IMR-90 (cell line): ENCODE results near the gene METTL15. TPM values are rescaled to one million over a fixed set of nuclear protein-coding genes. Genes with fewer than 3 reads are reported as not detected.

Source experiments
- ATAC-seq: fragments of 200-7000 bp; cut with Tn5 transposase; 2 replicates; pipeline ENCODE4 v1.9.1; 2020; ENCODE audit warnings: low read depth, mild to moderate bottlenecking, moderate library complexity
- BruUV-seq: library from RNA; stranded (reverse); fragments of 400-500 nt; replicated peaks from 2 replicates; lab custom pipeline; 2021; lab: Mats Ljungman, UMichigan
- CTCF ChIA-PET: fragments of 300-600 bp; formaldehyde crosslinking; extraction: SDS; loops from one replicate; lab custom pipeline; 2021; ENCODE audit warnings: antibody characterized with exemption; lab: Yijun Ruan, JAX
- POLR2A ChIA-PET: fragments of 300-600 bp; sonication (Branson Sonifier 250); formaldehyde crosslinking; loops from one replicate; lab custom pipeline; 2022; ENCODE audit warnings: antibody characterized with exemption; ENCODE audit not compliant: unreplicated experiment; lab: Charles Lee
- DNase-seq: peaks from one replicate; pipeline ENCODE4 v3.0.0; 2013
- H2AFZ ChIP-seq: replicated peaks from 2 replicates; pipeline ENCODE3; 2013; ENCODE audit warnings: low read length, mild to moderate bottlenecking; ENCODE audit not compliant: poor library complexity
- H2AK5ac ChIP-seq: 2 replicates; pipeline ENCODE4 v1.6.1; 2013; ENCODE audit warnings: low read depth, low read length, inconsistent platforms
- H2AK9ac ChIP-seq: replicated peaks from 2 replicates; pipeline ENCODE3; 2013; ENCODE audit warnings: mild to moderate bottlenecking, low read depth, low read length, moderate library complexity; ENCODE audit not compliant: poor library complexity
- H2BK120ac ChIP-seq: 2 replicates; pipeline ENCODE4 v1.6.1; 2013; ENCODE audit warnings: low read depth, low read length, inconsistent platforms
- H2BK15ac ChIP-seq: 3 replicates; pipeline ENCODE4 v1.6.1; 2013; ENCODE audit warnings: low read depth, low read length, inconsistent platforms
- H2BK20ac ChIP-seq: 2 replicates; pipeline ENCODE4 v1.6.1; 2013; ENCODE audit warnings: low read depth, mild to moderate bottlenecking, inconsistent platforms, low read length, moderate library complexity
- H2BK5ac ChIP-seq: 2 replicates; pipeline ENCODE4 v1.6.1; 2013; ENCODE audit warnings: mild to moderate bottlenecking, low read depth, low read length, inconsistent platforms; ENCODE audit not compliant: poor library complexity, severe bottlenecking
- H3K14ac ChIP-seq: replicated peaks from 2 replicates; pipeline ENCODE4 v1.6.1; 2013; ENCODE audit warnings: low read depth, low read length, inconsistent platforms
- H3K18ac ChIP-seq: 2 replicates; pipeline ENCODE4 v1.6.1; 2013; ENCODE audit warnings: low read depth, low read length, control low read depth
- H3K23ac ChIP-seq: 2 replicates; pipeline ENCODE4 v1.6.1; 2013; ENCODE audit warnings: low read depth, low read length, inconsistent platforms
- H3K27ac ChIP-seq: 2 replicates; pipeline ENCODE4 v1.5.1; 2013; ENCODE audit warnings: mild to moderate bottlenecking, control low read depth, low read length; ENCODE audit not compliant: insufficient read depth
- H3K27me3 ChIP-seq: 2 replicates; pipeline ENCODE4 v1.6.1; 2013; ENCODE audit warnings: low read length; ENCODE audit not compliant: control insufficient read depth, insufficient read depth
- H3K36me3 ChIP-seq: 2 replicates; pipeline ENCODE4 v1.6.1; 2013; ENCODE audit warnings: low read length, mixed read lengths; ENCODE audit not compliant: control insufficient read depth, insufficient read depth
- H3K4ac ChIP-seq: 2 replicates; pipeline ENCODE4 v1.6.1; 2013; ENCODE audit warnings: low read depth, low read length, inconsistent platforms
- H3K4me1 ChIP-seq: 2 replicates; pipeline ENCODE4 v1.6.1; 2013; ENCODE audit warnings: low read length, mixed read lengths; ENCODE audit not compliant: control insufficient read depth, insufficient read depth
- H3K4me2 ChIP-seq: 2 replicates; pipeline ENCODE4 v1.6.1; 2013; ENCODE audit warnings: low read depth, mild to moderate bottlenecking, control low read depth, low read length, moderate library complexity
- H3K4me3 ChIP-seq: 2 replicates; pipeline ENCODE4 v1.5.1; 2013; ENCODE audit warnings: low read depth, mild to moderate bottlenecking, control low read depth, low read length, moderate library complexity; ENCODE audit not compliant: insufficient read depth
- H3K56ac ChIP-seq: 2 replicates; pipeline ENCODE4 v1.6.1; 2013; ENCODE audit warnings: low read length, inconsistent platforms; ENCODE audit not compliant: insufficient read depth; ENCODE audit errors: extremely low read depth
- H3K79me1 ChIP-seq, 2 experiments: 2 replicates each; pipeline ENCODE4 v1.6.1; 2013; ENCODE audit warnings: low read length in 2 of 2, inconsistent platforms in 1 of 2, low read depth in 1 of 2
- H3K9ac ChIP-seq: 2 replicates; pipeline ENCODE4 v1.6.1; 2013; ENCODE audit warnings: low read depth, low read length, control low read depth
- H3K9me1 ChIP-seq: 2 replicates; pipeline ENCODE4 v1.6.1; 2013; ENCODE audit warnings: low read length, inconsistent platforms; ENCODE audit not compliant: insufficient read depth
- H3K9me3 ChIP-seq: 2 replicates; pipeline ENCODE4 v1.6.1; 2013; ENCODE audit warnings: low read length; ENCODE audit not compliant: control insufficient read depth, insufficient read depth
- H4K20me1 ChIP-seq: 2 replicates; pipeline ENCODE4 v1.6.1; 2013; ENCODE audit warnings: low read length, inconsistent platforms; ENCODE audit not compliant: insufficient read depth
- H4K5ac ChIP-seq: 2 replicates; pipeline ENCODE4 v1.6.1; 2013; ENCODE audit warnings: mild to moderate bottlenecking, low read depth, low read length, control low read depth
- H4K8ac ChIP-seq, 2 experiments: 2 replicates each; pipeline ENCODE4 v1.6.1; 2013; ENCODE audit warnings: low read depth in 2 of 2, low read length in 2 of 2, control low read depth in 1 of 2, inconsistent platforms in 1 of 2
- H4K91ac ChIP-seq: 2 replicates; pipeline ENCODE4 v1.6.1; 2013; ENCODE audit warnings: low read depth, low read length, inconsistent platforms; ENCODE audit not compliant: insufficient read depth
- BHLHE40 ChIP-seq: fragments of 150-350 bp; IDR thresholded peaks from 2 replicates; pipeline ENCODE4 v1.6.1; 2016; ENCODE audit warnings: mild to moderate bottlenecking, low read depth, low read length
- FOS ChIP-seq: fragments of 150-350 bp; IDR thresholded peaks from 2 replicates; pipeline ENCODE4 v1.6.1; 2016; ENCODE audit warnings: low read depth, low read length
- NFE2L2 ChIP-seq: fragments of 150-350 bp; IDR thresholded peaks from 2 replicates; pipeline ENCODE4 v1.6.1; 2016; ENCODE audit warnings: low read depth, mild to moderate bottlenecking, low read length
- WGBS, 2 experiments: methylation state at CpG; one replicate each; pipeline versions ENCODE4 v1.1.5 to v1.1.7; 2013; ENCODE audit warnings: missing lambda C conversion rate in 2 of 2; ENCODE audit not compliant: insufficient read length in 1 of 2; ENCODE audit errors: extremely low coverage in 2 of 2; 5-methylcytosine and 5-hydroxymethylcytosine counted together
- dilution Hi-C: fragments of 300-500 bp; cut with HindIII; formaldehyde crosslinking; loops from one replicate; pipeline ENCODE4 v1.14.3; 2018; ENCODE audit warnings: low sequenced_read_pairs; ENCODE audit not compliant: unreplicated experiment
- in situ Hi-C: fragments of 300-500 bp; cut with MboI; formaldehyde crosslinking; loops from 3 replicates; pipeline ENCODE4 v1.14.3; 2019; ENCODE audit warnings: low sequenced_read_pairs, inconsistent platforms, mixed read lengths
- intact Hi-C: fragments of 100-400 bp; cut with micrococcal nuclease; formaldehyde crosslinking; loops from 2 replicates; pipeline ENCODE4 v1.10.0; 2022
- polyA plus RNA-seq, 3 experiments: library from polyadenylated mRNA; depleted of rRNA; stranded (reverse); fragments of >200 nt; gene quantifications; 2 replicates each; pipeline ENCODE4 v1.2.3, GENCODE V29; 2012; ENCODE audit warnings: low replicate concordance in 1 of 3
- total RNA-seq: library from RNA; depleted of rRNA; stranded (reverse); fragments of >200 nt; gene quantifications from 2 replicates; pipeline ENCODE4 v1.2.3, GENCODE V29; 2012

The METTL15 gene
- total and polyA plus RNA-seq, 2 of the 4 experiments (the other 2 are of a cell fraction) = 6.5 to 30.5 TPM

- Histone ChIP-seq H2AFZ (no peak overlapping the region), H3K4me2 (peak overlapping the region; percentile 73), H3K36me3 (no peaks in the 10 kb centered on the region), H3K23ac (no peak overlapping the region), H3K14ac (no peak overlapping the region), H4K8ac (no peak overlapping the region), H2BK5ac (peak overlapping the region; percentile 65), H2AK5ac (no peak overlapping the region), H3K79me1 (peaks cover 0 to 28% of the 10 kb centered on the region in 2 experiments; a peak in 2 of 4 replicates), H4K20me1 (no peaks in the 10 kb centered on the region), H3K9me3 (no peaks in the 10 kb centered on the region), H4K5ac (no peak overlapping the region), H2BK15ac (no peak overlapping the region), H3K4me3 (no peak overlapping the region; the same call in 1 of the 2 replicates), H2BK20ac (no peak overlapping the region), H3K56ac (no peak overlapping the region), H3K9ac (no peak overlapping the region), H3K4me1 (no peaks in the 10 kb centered on the region), H3K27ac (peak overlapping the region; percentile 5; the same call in 1 of the 2 replicates), H3K9me1 (no peaks in the 10 kb centered on the region), H2BK120ac (no peak overlapping the region), H3K4ac (no peak overlapping the region), H2AK9ac (no peak overlapping the region), H3K18ac (no peak overlapping the region), H4K91ac (no peak overlapping the region), H3K27me3 (no peaks in the 10 kb centered on the region)
- TF ChIP-seq BHLHE40 = 0 out of 2 replicates have a peak, but pooled peaks have one; percentile 9
- peak; percentile 53; the same call in 1 of the 2 replicates for TF ChIP-seq FOS
- TF ChIP-seq NFE2L2 = no peak
- CTCF ChIA-PET = no interaction called here
- no TSS peak for BruUV-seq
- in situ Hi-C loops = loop anchor here (10.0 kb wide), 2 partner anchors 404 to 1226 kb away; partner anchors contain the start of gene BDNF
- POLR2A ChIA-PET = no interaction called here
- ATAC-seq (no peak), DNase-seq (no peak)
- dilution Hi-C loops = no loop called here
- no CpG with 5 or more reads among the region's 3 CpGs for WGBS, 2 experiments
- intact Hi-C loops = loop anchor here (2.0 to 5.0 kb wide), 4 partner anchors 356 to 1226 kb away; no protein-coding TSS in a partner anchor
Observed at GRCh38 chr11:28108958-28109357, 770 bp downstream of the METTL15 start.
